SKM-1 treated with dmso at 0.1 percent for 144 hours (cell line): ENCODE results near the gene FAT1.

Experiments
- DNase-seq: peaks from one replicate; lab custom pipeline; 2025; ENCODE audit not compliant: unreplicated experiment; lab: John Stamatoyannopoulos, UW

The FAT1 gene

GRCh38 chr4:186621959-186622553, 101.6 kb downstream of the FAT1 start:
- DNase-seq: no peak

- DNase-seq: no peak
Observed at GRCh38 chr4:186619088-186619487, 104.6 kb downstream of the FAT1 start.

- no peak for DNase-seq
Observed at GRCh38 chr4:186617921-186618320, 105.7 kb downstream of the FAT1 start.

- no peak for DNase-seq
Observed at GRCh38 chr4:186607490-186607889, 116.2 kb downstream of the FAT1 start.

GRCh38 chr4:186606591-186606992, 117.1 kb downstream of the FAT1 start:
- DNase-seq: no peak

GRCh38 chr4:186605261-186605865, 118.3 kb downstream of the FAT1 start:
- no peak for DNase-seq

GRCh38 chr4:186604124-186604807, 119.4 kb downstream of the FAT1 start:
- no peak for DNase-seq

GRCh38 chr4:186602978-186603377, 120.7 kb downstream of the FAT1 start:
- DNase-seq: no peak

GRCh38 chr4:186599483-186599882, 124.2 kb downstream of the FAT1 start:
- no peak for DNase-seq

- no peak for DNase-seq
Observed at GRCh38 chr4:186598686-186599085, 125.0 kb downstream of the FAT1 start.

- no peak for DNase-seq
Observed at GRCh38 chr4:186596850-186597390, 126.7 kb downstream of the FAT1 start.

GRCh38 chr4:186596346-186596745, 127.3 kb downstream of the FAT1 start:
- DNase-seq: no peak

GRCh38 chr4:186593587-186593973, 130.1 kb downstream of the FAT1 start:
- no peak for DNase-seq

- no peak for DNase-seq
Observed at GRCh38 chr4:186592966-186593586, 130.6 kb downstream of the FAT1 start.

GRCh38 chr4:186592445-186592844, 131.2 kb downstream of the FAT1 start:
- no peak for DNase-seq

GRCh38 chr4:186591651-186592050, 132.0 kb downstream of the FAT1 start:
- DNase-seq: no peak

- DNase-seq: no peak
Observed at GRCh38 chr4:186588503-186588902, 135.2 kb downstream of the FAT1 start.

- peak; percentile 20 for DNase-seq
Observed at GRCh38 chr4:186587416-186588018, 136.1 kb downstream of the FAT1 start.

GRCh38 chr4:186586205-186586604, 137.5 kb downstream of the FAT1 start:
- no peak for DNase-seq

- DNase-seq: no peak
Observed at GRCh38 chr4:186584912-186585311, 138.7 kb downstream of the FAT1 start.

- DNase-seq: no peak
Observed at GRCh38 chr4:186581421-186581820, 142.2 kb downstream of the FAT1 start.
